SKM-1 (cell line): Measurements from ENCODE around the gene EPM2A.
A peak's percentile ranks its signal among the peaks of the same experiment; 100 is the strongest.

Source experiments
- DNase-seq: peaks from one replicate; lab custom pipeline; 2025; ENCODE audit not compliant: unreplicated experiment; lab: John Stamatoyannopoulos, UW

The EPM2A gene

GRCh38 chr6:145685932-145686331 lies 49.4 kb downstream of the EPM2A start:
- no peak for DNase-seq

GRCh38 chr6:145681965-145682364 lies 53.4 kb downstream of the EPM2A start:
- no peak for DNase-seq

- DNase-seq, result no peak
Measured at GRCh38 chr6:145673504-145673903, 61.8 kb downstream of the EPM2A start.

- no peak for DNase-seq
Measured at GRCh38 chr6:145670311-145670710, 65.0 kb downstream of the EPM2A start.

- no peak for DNase-seq
Measured at GRCh38 chr6:145669627-145670034, 65.7 kb downstream of the EPM2A start.

GRCh38 chr6:145668844-145669243 lies 66.5 kb downstream of the EPM2A start:
- DNase-seq, result no peak

GRCh38 chr6:145660676-145661075 lies 74.6 kb downstream of the EPM2A start:
- no peak for DNase-seq

GRCh38 chr6:145656128-145656527 lies 79.2 kb downstream of the EPM2A start:
- no peak for DNase-seq

- DNase-seq, result no peak
Measured at GRCh38 chr6:145652572-145652971, 82.7 kb downstream of the EPM2A start.

- no peak for DNase-seq
Measured at GRCh38 chr6:145651988-145652387, 83.3 kb downstream of the EPM2A start.

- no peak for DNase-seq
Measured at GRCh38 chr6:145648149-145648548, 87.2 kb downstream of the EPM2A start.

GRCh38 chr6:145647602-145648001 lies 87.7 kb downstream of the EPM2A start:
- no peak for DNase-seq

- DNase-seq, result no peak
Measured at GRCh38 chr6:145643760-145644159, 91.6 kb downstream of the EPM2A start.

GRCh38 chr6:145633981-145634627 lies 101.2 kb downstream of the EPM2A start:
- peak; percentile 48 for DNase-seq

GRCh38 chr6:145632971-145633370 lies 102.3 kb downstream of the EPM2A start:
- DNase-seq, result no peak

GRCh38 chr6:145631374-145631773 lies 103.9 kb downstream of the EPM2A start:
- no peak for DNase-seq

GRCh38 chr6:145630598-145630997 lies 104.7 kb downstream of the EPM2A start:
- DNase-seq, result no peak

- no peak for DNase-seq
Measured at GRCh38 chr6:145629478-145629877, 105.8 kb downstream of the EPM2A start.

- no peak for DNase-seq
Measured at GRCh38 chr6:145627451-145627850, 107.9 kb downstream of the EPM2A start.

GRCh38 chr6:145626857-145627256 lies 108.5 kb downstream of the EPM2A start:
- DNase-seq, result no peak

- DNase-seq, result no peak
Measured at GRCh38 chr6:145623231-145623630, 112.1 kb downstream of the EPM2A start.

- no peak for DNase-seq
Measured at GRCh38 chr6:145621776-145622175, 113.5 kb downstream of the EPM2A start.

GRCh38 chr6:145620088-145620487 lies 115.2 kb downstream of the EPM2A start:
- no peak for DNase-seq
